Activated CD4-positive, alpha-beta memory T cell treated with anti-CD3 and anti-CD28 coated beads for 36 hours (primary cell): ENCODE results near the gene P2RY12. TPM values are rescaled to one million over a fixed set of nuclear protein-coding genes. Genes with fewer than 3 reads are reported as not detected.

Experiments used
- total RNA-seq, 2 experiments: library from RNA; stranded (reverse); gene quantifications; one replicate each; pipeline ENCODE4 v1.2.3, GENCODE V29; 2021

P2RY12 gene
- total RNA-seq, 2 experiments from 2014 or later, result not detected

Other genes with a start within 250 kb of the P2RY12 start
- 10 to 100 TPM; 70.7 to 74.0 TPM for gene GPR171, start 181.5 kb downstream of the P2RY12 start, total RNA-seq
- gene P2RY14, start 106.2 kb downstream of the P2RY12 start, total RNA-seq, result under 1 TPM; 0.17 to 0.26 TPM
- gene GPR87, start 67.9 kb downstream of the P2RY12 start, total RNA-seq, result 1 to 10 TPM; 1.1 TPM
- gene P2RY13, start 55.2 kb downstream of the P2RY12 start, total RNA-seq, result not detected
- not detected for gene IGSF10, start 76.3 kb upstream of the P2RY12 start, total RNA-seq